Stimulated activated CD8-positive, alpha-beta memory T cell treated with anti-CD3 and anti-CD28 coated beads, Interleukin-12 subunit alpha, Interleukin-12 subunit beta, amount 100 ng/mL, for 24 hours (primary cell): ENCODE measurements around the gene CACNB1.
"Not testable (repeated sequence)": the region's sequence is repeated elsewhere in the genome, so short reads cannot be mapped to it uniquely, and the experiment has no call there.

Experiments used
- DNase-seq: peaks from one replicate; pipeline ENCODE4 v3.0.0-alpha.2; 2020; ENCODE audit errors: extremely low read depth

Gene CACNB1

DNA sequence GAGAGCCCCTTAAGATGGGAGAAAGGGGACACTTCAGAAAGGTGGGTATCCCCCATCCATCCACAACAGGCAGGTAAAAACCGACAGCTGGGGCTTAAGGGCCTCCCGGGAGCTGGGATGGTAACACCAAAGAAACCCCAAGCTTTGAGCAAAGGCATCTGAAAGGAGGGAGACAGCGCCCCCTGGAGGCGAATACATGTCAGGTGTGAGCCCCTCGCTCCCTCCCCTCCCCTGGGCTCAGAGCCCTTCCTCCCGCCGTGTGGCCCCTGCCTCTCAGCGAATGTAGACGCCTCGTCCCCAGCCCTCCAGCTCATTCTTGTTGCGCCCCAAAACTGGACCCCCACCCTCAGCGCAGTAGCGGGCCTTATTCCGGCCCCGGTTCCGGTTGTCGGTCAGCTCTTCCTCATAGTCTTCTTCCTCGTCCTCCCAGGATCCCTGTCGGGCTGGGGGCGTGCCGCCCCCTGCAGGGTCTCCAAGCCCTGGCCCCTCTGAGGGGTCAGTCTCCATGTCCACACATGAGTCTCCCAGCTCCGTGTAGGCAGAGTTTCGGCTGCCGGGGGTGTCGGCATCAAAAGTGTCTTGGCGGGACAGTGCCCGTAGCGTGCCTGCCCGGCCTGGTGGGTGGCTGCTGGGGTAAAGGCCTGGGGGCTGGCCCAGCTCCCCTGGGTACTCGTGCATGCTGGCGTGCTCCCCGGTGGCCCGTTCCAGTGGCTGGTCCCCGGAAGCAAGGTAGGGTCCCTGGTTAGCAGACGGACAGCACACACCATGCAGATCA is 22.4 kb downstream of the CACNB1 start:
- peak; percentile 49 for DNase-seq

DNA sequence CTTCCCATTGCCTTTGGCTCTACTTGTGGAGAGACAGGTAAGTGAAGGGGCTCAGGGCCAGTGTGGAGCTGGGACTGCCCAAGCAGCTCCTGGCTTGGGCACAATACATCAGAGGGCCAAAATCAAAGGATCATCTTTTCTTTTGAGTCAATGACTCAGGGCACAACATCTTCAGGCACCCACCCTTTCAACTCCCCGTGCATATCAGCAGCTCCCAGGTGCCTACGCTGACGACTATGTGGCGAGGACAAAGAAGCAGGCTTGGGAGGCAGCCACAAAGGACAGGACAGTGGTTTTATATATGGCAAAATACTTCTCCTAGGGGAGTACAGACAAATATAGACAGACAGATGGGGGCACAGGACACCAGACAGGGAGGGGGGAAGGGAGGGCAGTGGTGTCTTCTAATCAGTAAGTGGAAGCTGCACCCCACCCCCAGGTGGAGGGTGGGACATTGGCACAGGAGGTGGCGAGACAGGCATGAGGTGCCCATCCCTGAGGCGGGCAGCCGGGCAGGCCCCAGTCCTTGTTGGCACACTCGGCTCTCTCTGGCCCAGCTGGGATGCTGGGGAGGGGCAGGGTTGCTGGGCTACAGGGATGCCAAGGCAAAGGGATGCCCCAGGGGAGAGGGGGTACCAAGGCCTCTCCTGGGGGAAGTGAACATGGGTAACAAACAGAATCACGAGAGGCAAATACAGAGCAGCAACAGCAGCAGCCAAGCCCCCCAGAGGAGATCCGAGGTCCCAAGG is 23.8 kb downstream of the CACNB1 start:
- no peak for DNase-seq

DNA sequence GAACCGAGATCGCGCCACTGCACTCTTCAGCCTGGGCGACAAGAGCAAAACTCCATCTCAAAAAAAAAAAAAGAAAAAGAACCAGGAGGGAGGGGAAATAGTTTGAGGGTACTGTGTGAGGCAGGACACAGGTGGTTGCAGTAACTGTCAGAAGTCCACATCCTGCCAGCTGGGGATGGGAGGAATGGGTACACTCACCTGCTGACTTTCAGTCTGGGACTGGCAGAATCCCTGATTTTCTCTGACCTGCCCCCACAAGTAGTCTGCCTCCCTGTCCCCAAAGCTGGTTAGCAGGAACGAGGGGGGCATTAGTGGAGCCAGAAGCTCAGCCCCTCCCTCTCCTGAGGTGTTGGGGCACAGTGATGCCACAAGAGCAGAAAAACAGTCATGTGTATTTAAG is 24.4 kb downstream of the CACNB1 start:
- no peak for DNase-seq

DNA sequence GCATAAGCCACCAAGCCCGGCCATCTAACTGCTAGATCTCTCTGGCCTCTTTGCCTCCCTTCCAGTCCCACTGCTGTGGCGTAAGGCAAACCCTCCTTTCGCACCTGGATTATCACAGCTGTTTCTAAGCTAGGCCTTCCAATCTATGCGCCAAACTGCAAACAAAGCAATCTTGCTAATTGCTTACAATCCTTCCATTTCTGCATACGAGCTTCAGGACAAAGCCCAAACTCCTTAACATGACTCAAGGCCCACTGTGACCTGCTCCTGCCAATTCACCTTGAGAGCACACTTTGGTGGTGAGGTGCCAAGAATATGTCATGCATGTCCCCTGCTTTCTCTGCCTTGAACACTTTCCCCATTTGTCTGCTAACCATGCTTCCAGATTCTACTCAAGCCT is 25.5 kb downstream of the CACNB1 start:
- DNase-seq: no peak

- DNase-seq: no peak
Observed at GRCh38 chr17:39170558-39170957, 26.9 kb downstream of the CACNB1 start.

GRCh38 chr17:39170109-39170508 is 27.4 kb downstream of the CACNB1 start:
- DNase-seq: no peak

- no peak for DNase-seq
Observed at GRCh38 chr17:39169518-39169917, 28.0 kb downstream of the CACNB1 start.

DNA sequence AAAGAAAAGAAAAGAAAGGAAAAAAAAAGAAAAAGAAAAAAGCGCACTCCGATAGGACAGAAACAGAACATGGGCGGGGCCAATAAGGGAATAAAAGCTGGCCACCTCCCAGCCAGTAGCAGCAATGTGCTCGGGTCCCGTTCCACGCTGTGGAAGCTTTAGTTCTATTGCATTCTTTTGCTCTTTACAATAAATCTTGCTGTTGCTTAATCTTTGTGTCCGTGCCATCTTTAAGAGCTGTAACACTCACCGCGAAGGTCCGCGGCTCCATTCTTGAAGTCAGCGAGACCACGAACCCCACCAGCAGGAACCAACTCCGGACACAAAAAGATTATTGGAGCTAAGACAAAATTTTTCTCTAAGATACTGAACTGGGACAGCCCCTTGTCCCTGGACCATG is 28.4 kb downstream of the CACNB1 start:
- no peak for DNase-seq

DNA sequence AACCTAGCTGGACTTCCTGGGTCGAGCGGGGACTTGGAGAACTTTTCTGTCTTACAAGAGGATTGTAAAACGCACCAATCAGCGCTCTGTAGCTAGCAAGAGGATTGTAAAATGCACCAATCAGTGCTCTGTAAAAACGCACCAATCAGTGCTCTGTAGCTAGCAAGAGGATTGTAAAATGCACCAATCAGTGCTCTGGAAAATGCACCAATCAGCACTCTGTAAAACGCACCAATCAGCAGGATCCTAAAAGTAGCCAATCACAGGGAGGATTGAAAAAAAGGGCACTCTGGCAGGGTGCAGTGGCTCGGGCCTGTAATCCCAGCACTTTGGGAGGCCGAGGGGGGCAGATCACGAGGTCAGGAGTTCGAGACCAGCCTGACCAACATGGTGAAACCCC is 29.0 kb downstream of the CACNB1 start:
- not testable (repeated sequence) for DNase-seq

DNA sequence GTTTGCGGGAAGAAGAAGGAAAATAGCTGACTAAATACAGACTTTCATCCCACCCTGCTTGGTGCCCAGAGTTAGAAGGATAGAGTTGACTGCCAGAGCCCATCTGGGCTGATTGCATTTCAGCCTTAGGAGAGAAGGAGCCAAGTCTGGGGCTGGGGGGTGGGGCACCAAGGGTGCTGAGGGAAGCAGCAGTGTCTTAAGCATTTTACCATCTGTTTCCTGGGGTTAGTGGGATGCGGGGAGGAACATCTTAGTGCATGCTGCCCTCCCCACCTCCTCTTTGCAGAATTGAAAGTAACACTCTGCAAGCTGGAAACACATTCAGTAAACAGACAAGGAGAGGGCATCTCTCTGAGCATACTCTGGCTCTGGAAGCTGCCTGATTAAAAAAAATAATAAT is 30.0 kb downstream of the CACNB1 start:
- DNase-seq: no peak

DNA sequence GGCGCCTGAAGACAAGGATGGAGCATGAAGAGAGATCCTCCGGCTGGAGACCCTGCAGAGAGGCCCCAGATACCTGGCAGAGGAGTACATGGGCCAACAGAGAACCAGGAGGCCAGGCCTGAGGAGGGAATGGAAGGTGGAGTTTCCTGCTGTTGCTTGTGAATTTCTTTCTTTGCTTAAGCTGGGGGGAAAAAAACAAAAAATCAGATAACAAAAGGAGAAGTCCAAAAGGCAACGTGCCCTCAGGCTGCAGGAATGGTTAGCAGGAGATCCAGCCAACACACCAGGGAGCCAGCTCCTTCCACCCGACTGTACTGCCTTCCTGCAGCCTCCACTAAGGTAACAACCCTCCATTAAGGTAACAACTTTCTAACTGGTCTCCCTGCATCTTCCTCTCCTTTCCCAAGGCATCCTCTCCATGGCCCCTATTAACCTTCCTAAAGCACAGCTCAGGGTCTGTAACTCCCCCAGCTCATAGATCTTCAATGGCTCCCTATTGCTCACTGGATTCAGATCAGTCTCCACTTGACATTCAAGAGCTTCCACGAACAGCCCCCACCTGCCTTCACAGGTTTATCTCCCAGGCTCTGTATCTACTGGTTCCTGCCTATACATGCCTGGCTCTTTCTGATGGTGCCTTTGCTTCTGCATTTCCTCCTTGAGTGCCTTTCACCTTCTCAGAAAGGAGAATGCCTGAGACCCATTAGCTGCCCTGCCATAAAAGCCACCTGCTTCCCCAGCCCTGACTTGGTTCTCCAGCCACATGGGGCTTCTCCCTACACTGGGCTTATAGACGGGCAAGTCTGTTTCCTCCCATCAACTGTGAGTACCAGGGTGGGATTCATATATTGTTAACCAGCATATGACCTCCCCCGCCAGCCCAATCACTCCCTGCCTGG is 30.8 kb downstream of the CACNB1 start:
- no peak for DNase-seq

- DNase-seq: no peak
Observed at GRCh38 chr17:39165841-39166349, 31.6 kb downstream of the CACNB1 start, which contains the start of gene ARL5C. ARL5C (minus strand) TSS chr17:39166161; CDS start chr17:39165760, 401 bp downstream.

DNA sequence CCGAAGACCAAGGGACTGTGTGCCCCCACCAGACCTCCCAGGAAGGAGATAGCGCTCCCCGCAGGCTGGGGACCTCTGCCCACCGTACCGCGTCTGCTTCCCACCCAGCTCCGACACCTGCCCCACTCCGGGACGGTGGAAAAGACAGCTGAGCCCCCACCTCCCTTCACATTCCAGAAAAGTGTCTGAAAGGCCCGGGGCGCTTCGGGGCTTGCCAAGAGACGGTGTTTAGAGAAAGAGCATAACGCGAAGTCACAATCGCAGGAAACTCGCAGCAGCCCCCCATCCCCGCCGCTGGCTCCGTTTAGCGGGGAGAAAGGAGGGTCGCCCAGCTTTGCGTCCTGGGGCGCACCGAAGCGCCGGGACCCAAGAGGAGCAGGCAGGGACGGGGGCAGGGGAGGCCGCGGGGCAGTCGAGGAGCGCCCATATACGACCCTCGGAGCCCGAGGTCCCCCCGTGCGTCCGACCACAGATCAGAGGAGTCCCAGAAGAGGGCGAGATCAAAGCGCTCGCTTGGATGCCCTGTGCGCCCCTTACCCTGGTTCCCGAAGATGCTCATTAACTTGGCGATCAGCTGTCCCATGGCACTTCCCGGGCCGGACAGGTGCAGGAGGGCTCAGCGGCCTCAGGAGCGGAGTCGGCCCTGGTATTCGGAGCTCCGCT is 32.2 kb downstream of the CACNB1 start:
- no peak for DNase-seq

DNA sequence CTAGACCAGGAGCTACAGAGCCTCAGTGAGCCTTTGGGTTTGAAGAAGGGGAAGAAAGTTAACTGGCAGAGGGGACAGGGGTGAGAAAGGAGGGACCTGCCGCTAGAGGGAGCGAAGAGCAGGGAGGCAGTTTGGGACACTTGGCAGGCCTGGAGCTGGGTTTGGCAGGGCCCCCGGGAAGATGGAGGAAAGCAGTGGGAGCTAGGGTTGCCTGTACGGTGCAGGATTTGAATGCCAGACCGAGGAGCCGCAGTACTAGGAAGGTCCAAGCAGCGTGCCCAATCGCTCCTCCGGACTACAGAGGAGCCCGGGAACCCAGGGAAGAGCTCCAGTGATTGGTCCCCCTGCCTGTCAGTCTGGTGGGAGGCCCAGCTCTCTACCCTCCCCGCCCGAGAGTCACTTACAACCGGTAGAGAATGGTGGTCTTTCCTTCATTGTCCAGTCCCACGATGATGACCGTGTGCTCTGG is 32.8 kb downstream of the CACNB1 start:
- peak; percentile 48 for DNase-seq

- no peak for DNase-seq
Observed at GRCh38 chr17:39161962-39162361, 35.5 kb downstream of the CACNB1 start.

GRCh38 chr17:39158623-39159022 is 38.8 kb downstream of the CACNB1 start:
- DNase-seq: no peak

GRCh38 chr17:39156491-39156890 is 41.0 kb downstream of the CACNB1 start:
- DNase-seq: no peak

GRCh38 chr17:39155654-39156053 is 41.8 kb downstream of the CACNB1 start:
- no peak for DNase-seq

GRCh38 chr17:39153599-39154051 is 43.8 kb downstream of the CACNB1 start:
- DNase-seq: peak; percentile 67

DNA sequence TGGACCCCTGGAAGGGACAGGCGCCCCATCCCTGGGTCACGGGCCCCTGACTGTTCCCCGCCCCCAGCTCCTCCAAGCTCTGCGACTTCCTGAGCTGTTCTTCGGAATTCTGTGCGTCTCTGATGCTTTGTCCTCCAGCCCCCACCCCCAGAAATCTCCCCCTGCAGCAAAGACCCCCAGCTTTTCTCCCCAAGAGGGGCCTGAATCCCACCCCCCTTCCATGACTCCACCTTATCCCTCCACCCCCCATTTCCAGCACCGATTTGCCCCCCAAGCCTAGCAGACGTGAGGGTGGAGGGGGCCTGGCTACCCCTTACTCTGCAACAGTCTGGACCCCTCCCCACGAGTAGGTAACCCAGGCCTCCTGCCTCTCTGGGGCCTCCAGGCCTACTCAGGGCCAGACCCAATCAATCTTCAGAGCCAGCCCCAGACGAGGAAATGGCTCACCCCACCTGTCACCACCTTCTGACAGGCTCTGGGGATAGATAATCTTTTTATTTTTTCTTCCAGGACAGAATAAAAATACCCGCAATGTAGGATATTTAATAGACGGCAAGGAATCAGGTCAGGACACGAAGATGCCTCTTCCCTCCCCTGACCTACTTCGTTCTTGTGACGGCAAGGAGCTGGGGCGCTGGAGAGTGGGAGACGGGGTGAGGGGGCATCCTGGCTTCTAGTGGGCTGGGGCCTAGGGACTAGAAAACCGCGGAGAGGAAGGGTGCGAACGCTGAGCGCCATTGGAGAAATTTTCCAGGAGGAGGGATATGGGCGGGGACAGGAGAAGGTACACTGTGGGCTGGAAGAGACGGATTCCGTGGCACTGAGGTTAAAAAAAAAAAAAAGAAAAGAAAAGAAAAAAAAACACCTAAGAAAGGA is 45.3 kb downstream of the CACNB1 start:
- DNase-seq: no peak
